WERI-Rb-1 (cell line): ENCODE results near the gene RUSC2.

Experiments
- DNase-seq: peaks from one replicate; pipeline ENCODE4 v3.0.0-alpha.2; 2020
- H3K27ac ChIP-seq: fragments of 250-450 bp; sonication (Bioruptor Pico); 2 replicates; pipeline ENCODE4 v1.5.1; 2020; ENCODE audit warnings: mild to moderate bottlenecking, moderate library complexity
- H3K27me3 ChIP-seq: fragments of 250-450 bp; sonication (Bioruptor Pico); 2 replicates; pipeline ENCODE4 v1.5.1; 2021; ENCODE audit warnings: mild to moderate bottlenecking, low read depth, moderate library complexity; ENCODE audit not compliant: insufficient read depth, severe bottlenecking
- H3K36me3 ChIP-seq: fragments of 250-450 bp; sonication (Bioruptor Pico); 2 replicates; pipeline ENCODE4 v1.5.1; 2020; ENCODE audit warnings: mild to moderate bottlenecking, moderate library complexity
- H3K4me3 ChIP-seq: 2 replicates; pipeline ENCODE4 v1.5.1; 2011; ENCODE audit warnings: low read depth, mild to moderate bottlenecking, control low read depth, low read length
- H3K9me3 ChIP-seq: fragments of 250-450 bp; sonication (Bioruptor Pico); 2 replicates; pipeline ENCODE4 v1.5.1; 2021; ENCODE audit warnings: mild to moderate bottlenecking, moderate library complexity; ENCODE audit not compliant: severe bottlenecking
- CTCF ChIP-seq: IDR thresholded peaks from 2 replicates; pipeline ENCODE4 v1.5.1; 2011; ENCODE audit warnings: low read depth, mild to moderate bottlenecking, control low read depth, inconsistent platforms, low read length

RUSC2 gene

GRCh38 chr9:35489313-35490154 is at the start of gene RUSC2:
Gene RUSC2, plus strand, starts transcription at chr9:35490111. Its CDS starts 56,411 bp downstream, at chr9:35546522.
- Histone ChIP-seq H3K9me3 (peaks cover 3% of the 10 kb centered on the region), H3K27ac (peak within 1 kb of the TSS; percentile 85), H3K27me3 (no peaks in the 10 kb centered on the region), H3K4me3 (peak within 1 kb of the TSS; percentile 83), H3K36me3 (peaks cover 7% of the 10 kb centered on the region; the same call in 1 of the 2 replicates)
- TF ChIP-seq CTCF = peak; percentile 48; the same call in 1 of the 2 replicates
- peak; percentile 92 for DNase-seq

GRCh38 chr9:35446012-35446411 is 43.9 kb upstream of the RUSC2 start:
- Histone ChIP-seq H3K4me3 (no peak overlapping the region), H3K27me3 (no peaks in the 10 kb centered on the region), H3K9me3 (no peaks in the 10 kb centered on the region), H3K36me3 (no peaks in the 10 kb centered on the region), H3K27ac (no peak overlapping the region)
- DNase-seq = no peak
- TF ChIP-seq CTCF = no peak

GRCh38 chr9:35448496-35448895 is 41.4 kb upstream of the RUSC2 start:
- H3K27ac ChIP-seq = no peak overlapping the region
- H3K36me3 ChIP-seq = no peaks in the 10 kb centered on the region
- H3K27me3 ChIP-seq = no peaks in the 10 kb centered on the region
- no peak for TF ChIP-seq CTCF
- no peaks in the 10 kb centered on the region for H3K9me3 ChIP-seq
- H3K4me3 ChIP-seq = no peak overlapping the region
- DNase-seq = no peak

GRCh38 chr9:35452481-35452880 is 37.4 kb upstream of the RUSC2 start:
- H3K9me3 ChIP-seq = peaks cover 4% of the 10 kb centered on the region
- peak; percentile 39; the same call in 1 of the 2 replicates for TF ChIP-seq CTCF
- no peaks in the 10 kb centered on the region for H3K27me3 ChIP-seq
- no peak for DNase-seq
- no peak overlapping the region for H3K27ac ChIP-seq
- H3K4me3 ChIP-seq = no peak overlapping the region
- no peaks in the 10 kb centered on the region for H3K36me3 ChIP-seq

- Histone ChIP-seq H3K36me3 (no peaks in the 10 kb centered on the region), H3K4me3 (no peak overlapping the region), H3K9me3 (peaks cover 4% of the 10 kb centered on the region), H3K27me3 (no peaks in the 10 kb centered on the region), H3K27ac (no peak overlapping the region)
- no peak for DNase-seq
- no peak for TF ChIP-seq CTCF
Observed at GRCh38 chr9:35453786-35454185, 36.1 kb upstream of the RUSC2 start.
